Neural progenitor cell (in vitro differentiated cells): ENCODE results near the gene MAP9. TPM values are rescaled to one million over a fixed set of nuclear protein-coding genes. Genes with fewer than 3 reads are reported as not detected.

ENCODE experiments used
- DNase-seq: peaks from one replicate; pipeline ENCODE4 v3.0.0-alpha.2; 2016; ENCODE audit warnings: low spot score
- H2AFZ ChIP-seq: fragments of 200-600 bp; sonication (generic); replicated peaks from 2 replicates; pipeline ENCODE4 v1.6.1; 2016; ENCODE audit warnings: antibody characterized with exemption
- H3F3A ChIP-seq: fragments of 200-600 bp; sonication (generic); 2 replicates; pipeline ENCODE4 v1.6.1; 2016; ENCODE audit warnings: antibody characterized with exemption, low read depth
- H3K27ac ChIP-seq: fragments of 200-600 bp; sonication (generic); 2 replicates; pipeline ENCODE4 v1.5.1; 2016; ENCODE audit warnings: mild to moderate bottlenecking
- H3K27me3 ChIP-seq: fragments of 200-600 bp; sonication (generic); 2 replicates; pipeline ENCODE4 v1.6.1; 2016; ENCODE audit warnings: mild to moderate bottlenecking, moderate library complexity
- H3K36me3 ChIP-seq: fragments of 200-600 bp; sonication (generic); 2 replicates; pipeline ENCODE4 v1.5.1; 2016
- H3K4me1 ChIP-seq: fragments of 200-600 bp; sonication (generic); 2 replicates; pipeline ENCODE4 v1.6.1; 2016; ENCODE audit warnings: mixed run types
- H3K4me2 ChIP-seq: fragments of 200-600 bp; sonication (generic); 2 replicates; pipeline ENCODE4 v1.6.1; 2016
- H3K4me3 ChIP-seq: fragments of 200-600 bp; sonication (generic); 2 replicates; pipeline ENCODE4 v1.5.1; 2016
- H3K79me2 ChIP-seq: fragments of 200-600 bp; sonication (generic); 2 replicates; pipeline ENCODE4 v1.6.1; 2016; ENCODE audit warnings: low read depth
- H3K9ac ChIP-seq: fragments of 200-600 bp; sonication (generic); 2 replicates; pipeline ENCODE4 v1.6.1; 2016
- H3K9me3 ChIP-seq: fragments of 200-600 bp; sonication (generic); 2 replicates; pipeline ENCODE4 v1.5.1; 2016; ENCODE audit warnings: low read depth
- H4K20me1 ChIP-seq: fragments of 200-600 bp; sonication (generic); 2 replicates; pipeline ENCODE4 v1.6.1; 2016; ENCODE audit warnings: low read depth
- H3K27ac Mint-ChIP-seq: 3 replicates; pipeline ENCODE4 v1.8.0; 2021; ENCODE audit warnings: mixed read lengths
- H3K27me3 Mint-ChIP-seq: 2 replicates; pipeline ENCODE4 v1.8.0; 2022; ENCODE audit warnings: low read depth, mild to moderate bottlenecking, inconsistent platforms, moderate library complexity, mixed read lengths; ENCODE audit not compliant: insufficient read depth
- H3K36me3 Mint-ChIP-seq: 3 replicates; pipeline ENCODE4 v1.8.0; 2021; ENCODE audit warnings: mixed read lengths
- H3K4me1 Mint-ChIP-seq: 3 replicates; pipeline ENCODE4 v1.8.0; 2021; ENCODE audit warnings: mixed read lengths
- H3K4me3 Mint-ChIP-seq: 3 replicates; pipeline ENCODE4 v1.8.0; 2021; ENCODE audit warnings: mild to moderate bottlenecking, moderate library complexity, mixed read lengths
- H3K9me3 Mint-ChIP-seq: 3 replicates; pipeline ENCODE4 v1.8.0; 2020; ENCODE audit warnings: mixed read lengths
- EZH2 ChIP-seq: fragments of 200-600 bp; sonication (generic); IDR thresholded peaks from 2 replicates; pipeline ENCODE4 v1.6.1; 2017; ENCODE audit warnings: antibody characterized with exemption, mild to moderate bottlenecking, moderate library complexity
- EZH2phosphoT487 ChIP-seq: fragments of 200-600 bp; sonication (generic); IDR thresholded peaks from 2 replicates; pipeline ENCODE4 v1.6.1; 2017; ENCODE audit warnings: antibody characterized with exemption
- total RNA-seq: library from RNA; depleted of rRNA; stranded (reverse); fragments of >200 nt; gene quantifications from 2 replicates; pipeline ENCODE4 v1.2.3, GENCODE V29; 2015; ENCODE audit warnings: low replicate concordance
- TF ChIP-seq, protein P1 (sequence below): fragments of 200-600 bp; sonication (generic); IDR thresholded peaks from 2 replicates; pipeline ENCODE4 v1.5.1; 2017; ENCODE audit warnings: antibody characterized with exemption, mild to moderate bottlenecking

The MAP9 gene
- total RNA-seq, 1 donor from 2014 or later, result 29.1 TPM

DNA sequence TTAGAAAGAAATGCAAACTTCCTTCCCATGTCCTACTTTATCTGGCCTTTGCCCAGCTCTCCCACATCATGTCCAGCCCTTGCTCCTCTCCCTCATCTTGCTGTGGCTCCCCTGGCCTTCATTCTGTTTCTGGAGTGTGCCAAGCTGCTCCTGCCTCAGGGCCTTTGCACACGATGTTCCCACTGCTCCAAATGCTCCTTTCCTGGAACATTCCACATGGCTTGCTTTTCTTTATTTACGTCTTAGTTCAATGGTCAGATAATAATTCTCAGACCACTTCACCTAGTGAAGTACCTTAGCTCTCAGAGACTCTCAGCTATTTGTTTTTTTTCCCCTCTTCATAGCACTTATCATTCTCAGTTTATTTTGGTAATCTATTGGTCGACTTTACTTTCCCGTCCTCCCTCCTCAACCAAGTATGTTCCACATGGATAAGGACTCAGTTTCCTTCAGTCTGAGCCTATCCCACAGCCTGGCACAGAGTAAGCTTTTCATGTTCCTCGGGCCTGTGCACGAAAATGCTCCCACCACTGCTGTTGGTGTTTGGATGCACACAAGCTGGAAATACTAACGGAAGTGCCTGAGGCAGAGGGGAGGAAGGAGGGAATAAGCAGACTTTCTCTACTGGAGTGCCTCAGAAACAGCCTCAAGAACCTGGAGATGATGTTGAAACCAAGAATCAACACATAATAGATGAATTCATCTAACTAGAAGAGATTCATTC is 23.4 kb upstream of the MAP9 start:
- H3K36me3 Mint-ChIP-seq, result no peaks in the 10 kb centered on the region
- TF ChIP-seq EZH2 (no peak), EZH2phosphoT487 (no peak)
- TF ChIP-seq, protein P1, sequence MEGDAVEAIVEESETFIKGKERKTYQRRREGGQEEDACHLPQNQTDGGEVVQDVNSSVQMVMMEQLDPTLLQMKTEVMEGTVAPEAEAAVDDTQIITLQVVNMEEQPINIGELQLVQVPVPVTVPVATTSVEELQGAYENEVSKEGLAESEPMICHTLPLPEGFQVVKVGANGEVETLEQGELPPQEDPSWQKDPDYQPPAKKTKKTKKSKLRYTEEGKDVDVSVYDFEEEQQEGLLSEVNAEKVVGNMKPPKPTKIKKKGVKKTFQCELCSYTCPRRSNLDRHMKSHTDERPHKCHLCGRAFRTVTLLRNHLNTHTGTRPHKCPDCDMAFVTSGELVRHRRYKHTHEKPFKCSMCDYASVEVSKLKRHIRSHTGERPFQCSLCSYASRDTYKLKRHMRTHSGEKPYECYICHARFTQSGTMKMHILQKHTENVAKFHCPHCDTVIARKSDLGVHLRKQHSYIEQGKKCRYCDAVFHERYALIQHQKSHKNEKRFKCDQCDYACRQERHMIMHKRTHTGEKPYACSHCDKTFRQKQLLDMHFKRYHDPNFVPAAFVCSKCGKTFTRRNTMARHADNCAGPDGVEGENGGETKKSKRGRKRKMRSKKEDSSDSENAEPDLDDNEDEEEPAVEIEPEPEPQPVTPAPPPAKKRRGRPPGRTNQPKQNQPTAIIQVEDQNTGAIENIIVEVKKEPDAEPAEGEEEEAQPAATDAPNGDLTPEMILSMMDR, result no peak
- Histone ChIP-seq H3K9ac (no peak overlapping the region), H3K9me3 (no peaks in the 10 kb centered on the region), H3K4me1 (peaks cover 11% of the 10 kb centered on the region), H3K36me3 (no peaks in the 10 kb centered on the region), H4K20me1 (no peaks in the 10 kb centered on the region), H2AFZ (no peak overlapping the region), H3K4me3 (no peak overlapping the region), H3K4me2 (no peak overlapping the region), H3F3A (no peaks in the 10 kb centered on the region), H3K79me2 (no peaks in the 10 kb centered on the region), H3K27me3 (peaks cover 5% of the 10 kb centered on the region), H3K27ac (no peak overlapping the region)
- H3K4me1 Mint-ChIP-seq, result peaks cover 5% of the 10 kb centered on the region
- peaks cover 8% of the 10 kb centered on the region for H3K27me3 Mint-ChIP-seq
- H3K27ac Mint-ChIP-seq, result no peak overlapping the region
- H3K9me3 Mint-ChIP-seq, result peaks cover 2% of the 10 kb centered on the region
- no peak overlapping the region for H3K4me3 Mint-ChIP-seq
- DNase-seq, result no peak

- Histone ChIP-seq H3F3A (no peaks in the 10 kb centered on the region), H3K36me3 (no peaks in the 10 kb centered on the region), H3K9me3 (no peaks in the 10 kb centered on the region), H3K27ac (no peak overlapping the region), H2AFZ (no peak overlapping the region), H3K79me2 (no peaks in the 10 kb centered on the region), H3K27me3 (no peaks in the 10 kb centered on the region), H3K9ac (no peak overlapping the region), H3K4me2 (no peak overlapping the region), H4K20me1 (no peaks in the 10 kb centered on the region), H3K4me1 (no peaks in the 10 kb centered on the region), H3K4me3 (no peak overlapping the region)
- no peak overlapping the region for H3K27ac Mint-ChIP-seq
- H3K36me3 Mint-ChIP-seq, result no peaks in the 10 kb centered on the region
- no peaks in the 10 kb centered on the region for H3K4me1 Mint-ChIP-seq
- no peak overlapping the region for H3K4me3 Mint-ChIP-seq
- no peaks in the 10 kb centered on the region for H3K9me3 Mint-ChIP-seq
- TF ChIP-seq EZH2phosphoT487 (no peak), EZH2 (no peak)
- TF ChIP-seq, protein P1, result no peak
- peaks cover 2% of the 10 kb centered on the region for H3K27me3 Mint-ChIP-seq
- no peak for DNase-seq
These were observed 15.9 kb upstream of the MAP9 start for GRCh38 chr4:155392481-155393184.

DNA sequence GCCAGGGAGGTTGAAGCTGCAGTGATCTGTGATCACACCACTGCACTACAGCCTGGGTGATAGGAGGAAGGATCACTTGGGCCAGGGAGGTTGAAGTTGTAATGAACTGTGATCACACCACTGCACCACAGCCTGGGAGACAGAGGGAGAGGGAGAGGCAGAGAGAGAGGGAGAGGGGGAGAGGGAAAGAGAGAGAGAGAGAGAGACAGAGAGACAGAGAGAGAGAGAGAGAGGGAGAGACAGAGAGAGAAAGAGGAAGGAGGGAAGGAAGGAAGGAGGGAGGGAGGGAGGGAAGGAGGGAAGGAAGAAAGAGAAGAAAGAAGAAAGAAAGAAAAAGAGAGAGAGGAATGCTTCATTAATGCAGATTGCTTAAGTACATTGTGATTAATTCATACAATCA is 15.2 kb upstream of the MAP9 start:
- no peaks in the 10 kb centered on the region for H3F3A ChIP-seq
- no peaks in the 10 kb centered on the region for H3K36me3 ChIP-seq
- H3K4me1 Mint-ChIP-seq, result no peaks in the 10 kb centered on the region
- H2AFZ ChIP-seq, result no peak overlapping the region
- no peak overlapping the region for H3K4me3 Mint-ChIP-seq
- H3K27ac ChIP-seq, result no peak overlapping the region
- H3K4me3 ChIP-seq, result no peak overlapping the region
- H3K9ac ChIP-seq, result no peak overlapping the region
- no peaks in the 10 kb centered on the region for H3K9me3 Mint-ChIP-seq
- H3K4me2 ChIP-seq, result no peak overlapping the region
- H3K27me3 Mint-ChIP-seq, result peaks cover 2% of the 10 kb centered on the region
- no peaks in the 10 kb centered on the region for H3K79me2 ChIP-seq
- H3K27me3 ChIP-seq, result no peaks in the 10 kb centered on the region
- DNase-seq, result no peak
- no peak overlapping the region for H3K27ac Mint-ChIP-seq
- no peaks in the 10 kb centered on the region for H4K20me1 ChIP-seq
- no peaks in the 10 kb centered on the region for H3K9me3 ChIP-seq
- no peaks in the 10 kb centered on the region for H3K36me3 Mint-ChIP-seq
- TF ChIP-seq EZH2 (no peak), EZH2phosphoT487 (no peak)
- TF ChIP-seq, protein P1, result no peak
- H3K4me1 ChIP-seq, result no peaks in the 10 kb centered on the region
